GM11168 (cell line): Measurements from ENCODE around the gene LPCAT1.
"Not testable (repeated sequence)": the region's sequence is repeated elsewhere in the genome, so short reads cannot be mapped to it uniquely, and the experiment has no call there.

Source experiments
- in situ Hi-C: fragments of 300-500 bp; cut with MboI; formaldehyde crosslinking; loops from one replicate; pipeline ENCODE4 v1.12.0; 2022; ENCODE audit warnings: low sequenced_read_pairs; ENCODE audit not compliant: unreplicated experiment

LPCAT1 gene

GRCh38 chr5:1511048-1511447 lies 12.7 kb downstream of the LPCAT1 start:
- in situ Hi-C loops, result no loop called here

- in situ Hi-C loops, result no loop called here
Observed at GRCh38 chr5:1510631-1511030, 13.1 kb downstream of the LPCAT1 start.

DNA sequence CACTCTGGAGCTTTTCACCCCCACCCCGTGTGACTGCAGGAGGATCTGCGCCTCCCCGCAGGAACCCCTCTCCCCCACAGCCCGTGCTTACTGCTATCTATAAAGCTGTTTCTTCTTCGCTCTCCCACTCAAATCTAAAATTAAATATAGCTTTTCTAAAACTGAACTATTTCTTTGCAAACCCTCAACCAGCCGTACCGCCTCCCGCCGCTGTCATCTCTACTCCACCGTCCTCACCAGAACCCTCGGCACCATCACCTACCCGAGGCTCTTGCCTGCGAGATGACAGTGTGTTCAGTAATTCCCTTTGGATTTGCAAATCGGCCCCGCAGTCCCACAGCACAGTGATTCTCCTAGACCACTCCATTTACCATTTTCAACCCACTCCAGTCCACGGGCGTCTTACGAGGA lies 13.6 kb downstream of the LPCAT1 start:
- in situ Hi-C loops, result no loop called here

DNA sequence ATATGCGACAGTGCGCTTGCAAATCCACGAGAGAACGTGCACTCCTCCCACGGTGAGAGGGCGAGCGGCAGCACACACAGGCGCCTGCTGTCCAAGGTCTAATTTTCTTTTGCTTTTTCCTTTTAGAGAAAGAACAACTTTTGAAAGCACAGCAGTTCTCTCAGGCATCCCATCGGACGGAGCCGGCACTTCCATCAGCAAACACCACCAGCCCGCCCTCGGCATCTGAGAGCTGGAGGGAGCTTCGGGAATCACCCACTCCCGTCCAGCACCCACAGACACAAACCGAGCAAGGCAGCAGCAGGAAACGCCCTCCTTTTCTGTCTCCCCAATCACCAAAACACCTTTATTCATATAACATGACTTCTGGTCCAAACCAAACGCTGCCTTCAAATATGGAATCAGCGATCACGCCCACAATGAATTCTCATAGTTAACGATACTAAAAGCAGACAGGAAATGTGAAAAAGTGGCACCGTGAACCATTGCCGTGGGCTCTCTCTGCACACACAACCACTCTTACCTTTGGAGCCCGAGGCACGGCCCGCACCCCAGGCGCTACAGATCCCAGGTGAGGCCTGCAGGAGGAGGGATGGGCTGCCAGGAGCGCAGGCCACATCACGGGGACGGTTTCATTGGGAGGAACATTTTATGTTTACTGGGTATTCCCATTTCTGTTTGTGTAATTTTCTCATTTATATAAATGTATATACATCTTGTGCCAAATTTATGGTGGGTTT lies 14.2 kb downstream of the LPCAT1 start:
- in situ Hi-C loops, result no loop called here

DNA sequence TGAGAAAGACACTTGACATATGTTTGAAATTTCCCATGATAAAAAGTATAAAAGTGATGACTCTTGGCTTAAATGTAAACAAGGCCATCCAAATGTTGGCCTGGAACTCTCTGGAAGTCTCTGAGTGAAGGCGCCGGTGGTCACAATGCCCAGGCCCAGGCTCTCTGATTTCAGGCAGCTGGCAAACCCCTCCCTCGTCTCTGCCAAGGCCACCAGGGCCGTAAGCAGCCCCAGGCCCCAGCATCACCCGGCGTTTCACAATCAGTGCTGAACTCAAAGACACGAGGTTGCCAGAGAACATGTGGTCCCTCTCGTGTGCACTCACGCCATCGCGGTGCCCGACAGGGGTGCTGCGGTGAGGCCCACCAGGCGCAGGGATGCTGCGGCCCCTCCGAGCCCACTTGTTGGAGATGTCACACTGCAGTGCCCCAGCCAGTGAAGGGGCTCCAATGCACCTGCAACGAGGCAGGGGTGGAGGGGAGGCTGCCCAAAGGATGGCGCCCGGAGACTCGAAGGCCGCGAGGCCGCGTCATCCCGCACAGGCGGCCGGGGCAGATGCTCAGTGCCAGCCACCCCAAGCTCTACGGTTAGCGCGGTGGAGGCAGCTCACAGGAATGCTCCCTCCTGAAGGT lies 15.0 kb downstream of the LPCAT1 start:
- in situ Hi-C loops, result no loop called here

DNA sequence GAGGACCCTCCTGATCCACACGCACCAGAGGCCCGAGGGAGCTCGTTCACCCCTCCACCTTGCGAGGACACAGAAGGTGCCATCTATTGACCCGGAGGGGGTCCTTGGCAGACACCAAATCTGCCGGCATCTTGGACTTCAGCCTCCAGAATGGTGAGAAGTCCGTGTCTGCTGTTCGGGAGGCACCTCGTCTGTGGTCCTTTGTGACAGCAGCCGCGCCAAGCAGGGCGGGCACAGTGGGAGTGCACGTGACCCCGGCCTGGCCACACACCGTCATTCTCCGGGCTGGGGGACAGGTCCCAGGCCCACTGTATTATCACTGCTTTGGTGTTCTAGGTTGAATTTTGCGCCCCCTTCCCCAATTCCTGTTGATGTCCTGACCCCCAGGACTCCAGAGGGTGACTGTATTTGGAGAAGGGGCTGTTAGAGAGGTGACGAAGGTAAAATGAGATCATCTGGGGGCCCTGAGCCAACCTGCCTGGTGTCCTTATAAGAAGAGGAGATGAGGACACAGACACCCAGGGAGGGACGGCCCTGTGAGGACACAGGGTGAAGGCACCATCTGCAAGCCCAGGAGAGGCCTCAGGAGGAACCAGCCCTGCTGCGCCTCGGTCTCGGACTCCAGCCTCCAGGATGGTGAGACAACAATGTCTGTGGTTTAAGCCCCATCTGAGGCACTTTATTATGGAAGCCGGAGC lies 15.7 kb downstream of the LPCAT1 start:
- in situ Hi-C loops, result no loop called here

DNA sequence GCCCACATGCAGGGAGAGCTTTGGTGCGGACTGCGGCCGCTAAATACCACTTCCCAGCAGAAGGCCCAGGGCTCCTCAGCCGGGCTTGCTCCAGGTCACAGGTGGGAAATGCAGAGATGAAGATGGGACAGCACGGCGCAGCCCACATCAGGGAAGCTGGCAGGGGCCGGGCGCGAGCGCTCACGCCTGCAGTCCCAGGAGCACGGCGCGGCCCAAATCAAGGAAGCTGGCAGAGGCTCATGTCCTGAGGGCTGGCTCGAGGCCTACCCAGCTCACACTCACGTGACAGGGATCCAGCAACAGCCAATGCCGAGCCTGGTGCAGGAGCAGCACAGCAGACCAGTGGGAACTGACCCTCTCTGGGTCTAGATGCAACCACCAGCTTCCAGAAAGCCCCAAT lies 16.3 kb downstream of the LPCAT1 start:
- in situ Hi-C loops, result no loop called here

DNA sequence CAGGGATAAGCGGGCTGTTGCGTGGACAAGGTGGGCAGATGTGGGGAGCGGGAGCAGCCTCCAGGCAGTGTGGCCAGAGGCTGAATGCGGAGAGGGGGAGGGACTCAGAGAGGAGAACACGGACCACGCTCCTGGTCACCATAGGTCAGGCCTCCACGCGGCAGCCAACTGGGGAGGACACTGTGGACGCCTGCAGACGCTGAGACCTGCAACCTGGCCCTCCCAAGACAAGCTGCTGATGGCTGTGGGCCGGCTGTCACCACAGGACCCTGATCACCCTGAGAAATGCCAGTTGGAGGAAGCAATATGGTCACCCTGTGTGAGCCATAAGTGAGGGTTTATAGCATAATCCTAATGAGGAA lies 16.8 kb downstream of the LPCAT1 start:
- in situ Hi-C loops, result no loop called here

GRCh38 chr5:1506242-1507013 lies 17.3 kb downstream of the LPCAT1 start:
- in situ Hi-C loops, result no loop called here

DNA sequence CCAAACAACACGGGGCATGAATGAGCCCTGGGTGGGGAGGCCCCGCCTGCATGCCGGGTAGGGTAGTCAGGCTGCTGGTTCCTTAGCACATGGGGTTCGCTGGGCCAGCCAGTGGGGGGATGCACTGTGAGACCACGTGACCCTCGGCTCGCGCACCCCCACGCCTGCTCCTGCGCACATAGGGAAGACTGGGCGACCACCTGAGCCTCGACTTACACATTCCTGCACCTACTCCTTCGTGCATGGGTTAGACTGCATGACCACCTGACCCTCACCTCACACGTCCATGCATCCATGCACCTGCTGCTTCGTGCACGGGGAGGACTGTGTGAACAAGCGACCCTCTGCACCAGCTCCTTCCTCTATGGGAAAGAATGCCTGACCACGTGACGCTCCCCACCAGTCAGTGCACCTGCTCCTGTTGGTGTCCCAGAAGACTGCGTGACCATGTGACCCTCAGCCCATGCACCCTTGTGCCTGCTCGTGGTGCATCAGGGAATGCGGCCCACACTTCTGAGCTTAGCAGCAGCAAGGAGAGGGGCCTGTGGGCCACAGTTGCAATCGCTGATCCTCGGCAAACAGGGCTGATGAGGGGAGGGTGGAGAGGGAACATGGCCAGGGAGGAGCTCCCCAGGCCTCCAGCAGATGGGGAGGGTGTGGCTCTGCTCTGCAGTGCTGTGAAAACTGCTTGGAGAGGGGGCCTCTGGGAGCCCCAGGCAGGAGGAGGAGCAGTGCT lies 18.1 kb downstream of the LPCAT1 start:
- in situ Hi-C loops, result no loop called here

GRCh38 chr5:1505089-1505488 lies 18.7 kb downstream of the LPCAT1 start:
- in situ Hi-C loops, result not testable (repeated sequence)

DNA sequence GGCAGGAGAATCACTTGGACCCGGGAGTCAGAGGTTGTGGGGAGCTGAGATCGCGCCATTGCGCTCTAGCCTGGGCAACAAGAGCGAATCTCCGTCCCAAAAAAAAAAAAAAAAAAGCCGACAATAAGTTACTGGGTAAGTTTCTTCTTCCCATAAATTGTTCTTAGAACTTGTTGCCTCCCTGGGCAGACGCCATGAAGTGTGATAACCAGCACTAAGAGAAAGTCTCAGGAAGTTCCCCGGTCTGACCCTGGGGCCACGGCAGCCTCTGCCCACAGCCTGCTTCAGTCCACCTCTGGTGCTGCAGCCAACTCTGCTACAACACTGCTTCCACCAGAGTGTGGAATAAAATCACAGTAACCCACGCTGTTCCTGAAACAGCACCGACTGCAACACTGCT lies 19.1 kb downstream of the LPCAT1 start:
- in situ Hi-C loops, result no loop called here

DNA sequence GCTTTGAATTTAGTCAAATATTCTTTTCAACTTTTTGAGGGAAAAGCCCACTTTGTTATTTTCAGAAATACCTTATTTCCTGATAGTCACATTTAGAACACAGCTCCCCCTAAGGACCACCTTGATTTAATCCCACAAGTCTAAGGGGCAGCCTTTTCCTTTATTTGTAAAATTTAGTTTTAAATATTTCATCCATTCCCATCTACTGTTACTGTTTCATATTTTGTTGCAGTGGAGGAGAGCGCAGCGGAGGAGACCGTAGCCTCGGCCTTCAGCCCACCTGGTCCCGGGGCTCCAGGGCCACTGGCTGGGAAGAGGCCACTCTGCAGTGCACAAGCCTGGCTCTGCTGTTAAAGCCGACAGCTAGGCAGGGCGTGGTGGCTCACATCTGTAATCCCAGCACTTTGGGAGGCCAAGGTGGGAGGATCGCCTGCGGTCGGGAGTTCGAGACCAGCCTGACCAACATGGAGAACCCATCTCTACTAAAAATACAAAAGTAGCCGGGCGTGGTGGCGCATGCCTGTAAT lies 19.6 kb downstream of the LPCAT1 start:
- in situ Hi-C loops, result no loop called here

DNA sequence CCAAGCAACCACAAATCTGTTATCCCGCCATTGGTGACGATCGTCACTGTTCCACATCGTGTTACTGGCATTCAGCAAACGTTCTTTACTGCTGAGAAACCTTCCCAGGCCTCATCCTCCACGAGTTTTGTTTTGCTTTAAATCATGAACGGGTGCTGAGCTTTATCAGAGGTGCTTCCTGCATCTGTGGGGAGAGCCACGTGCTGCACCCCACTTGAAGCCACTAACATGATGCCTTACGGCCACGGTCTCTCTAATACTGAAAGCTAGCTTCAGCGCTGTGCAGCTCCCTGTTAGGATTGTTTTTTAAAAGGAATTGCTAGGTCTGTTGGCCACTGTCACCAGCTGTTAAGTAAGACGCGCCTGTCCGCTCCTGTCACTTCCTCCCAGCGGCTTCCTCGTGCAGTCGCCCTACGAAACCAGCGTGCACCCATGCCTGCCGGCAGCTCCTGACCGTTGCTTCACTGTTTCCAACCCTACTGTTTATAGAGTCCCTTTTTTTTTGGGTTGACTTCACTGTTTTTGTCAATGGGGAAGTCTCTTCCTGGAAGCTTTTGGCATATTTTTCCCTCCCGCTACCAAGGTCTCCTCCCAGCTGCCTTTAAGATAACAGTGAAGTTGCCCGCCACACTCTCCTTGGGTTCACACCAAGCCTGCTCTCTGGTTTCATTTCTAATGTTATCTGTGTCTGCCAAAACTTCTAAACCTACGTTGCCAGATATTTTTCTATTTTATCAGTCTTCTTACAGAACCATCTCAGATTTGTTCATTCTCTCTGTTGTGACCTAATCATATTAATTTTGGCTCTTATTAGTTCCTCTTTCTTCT lies 20.3 kb downstream of the LPCAT1 start:
- in situ Hi-C loops, result no loop called here

DNA sequence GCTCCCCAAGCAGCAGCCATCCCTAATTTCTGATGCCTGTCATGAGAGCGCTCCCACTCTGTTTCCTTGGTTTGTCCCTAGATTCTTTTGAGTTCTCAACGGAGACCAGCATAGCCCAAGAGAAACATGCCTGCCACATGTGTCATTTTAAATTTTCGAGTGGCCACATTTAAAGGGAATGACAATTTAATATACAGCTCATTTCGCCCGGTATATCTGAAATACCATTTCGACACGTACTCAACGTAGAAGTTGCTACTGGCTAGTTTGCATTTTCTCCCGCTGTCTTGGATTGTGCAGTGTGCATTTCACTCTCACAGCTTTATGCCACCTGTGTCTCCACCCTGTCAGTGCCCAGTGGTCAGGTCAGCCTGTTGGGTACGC lies 21.0 kb downstream of the LPCAT1 start:
- in situ Hi-C loops, result no loop called here

GRCh38 chr5:1502046-1502736 lies 21.6 kb downstream of the LPCAT1 start:
- in situ Hi-C loops, result no loop called here

- in situ Hi-C loops, result no loop called here
Observed at GRCh38 chr5:1501372-1502045, 22.3 kb downstream of the LPCAT1 start.
